DND-41 (cell line): ENCODE data around the gene GNAT1.

ENCODE experiments used
- ATAC-seq: fragments of 200-7000 bp; cut with Tn5 transposase; 3 replicates; pipeline ENCODE4 v1.9.1; 2021; ENCODE audit warnings: low read depth; ENCODE audit not compliant: insufficient read depth
- DNase-seq: peaks from one replicate; pipeline ENCODE4 v3.0.0-alpha.2; 2020
- H2AFZ ChIP-seq: 2 replicates; pipeline ENCODE4 v1.6.0; 2012; ENCODE audit warnings: low read depth, low read length
- H3K27ac ChIP-seq: 2 replicates; pipeline ENCODE4 v1.5.1; 2012; ENCODE audit warnings: low read length, inconsistent platforms
- H3K27me3 ChIP-seq: fragments of 200-600 bp; sonication (generic); 2 replicates; pipeline ENCODE4 v1.6.0; 2012; ENCODE audit warnings: low read length, mild to moderate bottlenecking, inconsistent platforms; ENCODE audit not compliant: insufficient read depth, poor library complexity
- H3K36me3 ChIP-seq: 2 replicates; pipeline ENCODE4 v1.5.1; 2012; ENCODE audit warnings: low read length, inconsistent platforms; ENCODE audit not compliant: insufficient read depth
- H3K4me1 ChIP-seq: 2 replicates; pipeline ENCODE4 v1.5.1; 2012; ENCODE audit warnings: mild to moderate bottlenecking, low read length; ENCODE audit not compliant: insufficient read depth
- H3K4me2 ChIP-seq: 2 replicates; pipeline ENCODE4 v1.6.0; 2012; ENCODE audit warnings: mild to moderate bottlenecking, moderate library complexity, low read length, inconsistent platforms; ENCODE audit not compliant: insufficient read depth
- H3K4me3 ChIP-seq, 2 experiments: fragments of 200-600 bp in 1 of 2; shearing (Covaris generic) in 1 of 2; 2 replicates each; pipeline ENCODE4 v1.5.1; 2012 to 2016; ENCODE audit warnings: inconsistent platforms in 2 of 2, low read length in 2 of 2, mild to moderate bottlenecking in 2 of 2, low read depth in 1 of 2, moderate library complexity in 1 of 2
- H3K79me2 ChIP-seq: 2 replicates; pipeline ENCODE4 v1.6.0; 2012; ENCODE audit warnings: low read length, inconsistent platforms; ENCODE audit not compliant: insufficient read depth
- H3K9ac ChIP-seq: 2 replicates; pipeline ENCODE4 v1.6.0; 2012; ENCODE audit warnings: low read depth, mild to moderate bottlenecking, inconsistent platforms, low read length, moderate library complexity
- H3K9me3 ChIP-seq: 2 replicates; pipeline ENCODE4 v1.5.1; 2012; ENCODE audit warnings: low read length, moderate library complexity, mild to moderate bottlenecking, inconsistent platforms; ENCODE audit not compliant: insufficient read depth, severe bottlenecking
- H4K20me1 ChIP-seq: 2 replicates; pipeline ENCODE4 v1.6.0; 2012; ENCODE audit warnings: low read length; ENCODE audit not compliant: insufficient read depth
- CTCF ChIP-seq: IDR thresholded peaks from 2 replicates; pipeline ENCODE4 v1.5.1; 2012; ENCODE audit warnings: borderline replicate concordance, low read length, moderate library complexity, mild to moderate bottlenecking; ENCODE audit not compliant: poor library complexity, severe bottlenecking; ENCODE audit errors: extremely low read depth
- EZH2 ChIP-seq: IDR thresholded peaks from 3 replicates; pipeline ENCODE4 v1.6.1; 2012; ENCODE audit warnings: borderline replicate concordance, low read depth, mild to moderate bottlenecking, moderate library complexity, low read length, inconsistent platforms; ENCODE audit not compliant: severe bottlenecking

Gene GNAT1

GRCh38 chr3:50156549-50157493 is 34.6 kb upstream of the GNAT1 start:
- TF ChIP-seq EZH2 (no peak), CTCF (no peak)
- Histone ChIP-seq H3K4me2 (no peak overlapping the region), H3K9ac (no peak overlapping the region), H2AFZ (no peak overlapping the region), H3K36me3 (no peaks in the 10 kb centered on the region), H4K20me1 (no peaks in the 10 kb centered on the region), H3K4me1 (no peaks in the 10 kb centered on the region), H3K27me3 (no peaks in the 10 kb centered on the region), H3K9me3 (no peaks in the 10 kb centered on the region), H3K4me3 (no peak overlapping the region), H3K27ac (no peak overlapping the region), H3K79me2 (no peaks in the 10 kb centered on the region)
- DNase-seq (no peak), ATAC-seq (no peak)

DNA sequence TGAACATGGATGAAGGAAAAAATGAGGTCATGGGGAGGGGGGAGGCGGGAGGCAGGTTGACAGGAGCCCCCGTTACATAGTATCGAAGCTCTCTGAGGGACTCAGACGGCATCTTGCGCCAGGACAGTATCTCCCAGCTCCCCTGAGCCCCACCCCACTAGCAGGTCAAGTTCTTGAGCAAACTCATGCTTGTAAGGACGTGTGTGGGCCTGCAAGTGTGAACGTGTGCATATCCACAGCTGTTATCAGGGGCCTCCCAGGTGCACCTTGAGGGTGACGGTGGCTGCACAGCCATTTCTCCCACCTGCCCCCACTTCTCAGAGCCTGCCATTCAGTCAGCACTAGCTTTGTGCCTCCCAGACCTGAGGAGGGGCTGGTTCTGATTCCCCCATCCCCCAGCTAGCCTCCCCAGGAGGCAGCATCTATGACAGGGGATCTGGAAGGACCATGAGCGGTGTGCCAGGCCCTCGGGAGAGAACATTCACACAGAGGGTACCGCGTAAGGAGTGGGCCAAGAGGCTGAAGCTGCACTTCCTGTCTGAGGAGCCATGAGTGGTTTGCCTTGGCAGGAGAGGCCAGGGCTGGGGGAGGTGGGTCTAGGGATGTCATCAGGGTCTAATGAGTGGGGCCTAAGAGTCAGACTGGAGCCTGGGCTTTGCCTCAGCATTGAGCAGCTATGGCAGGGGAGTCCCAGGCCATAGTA is 33.4 kb upstream of the GNAT1 start:
- Histone ChIP-seq H3K27ac (no peak overlapping the region), H3K9me3 (no peaks in the 10 kb centered on the region), H3K79me2 (no peaks in the 10 kb centered on the region), H3K27me3 (no peaks in the 10 kb centered on the region), H4K20me1 (no peaks in the 10 kb centered on the region), H3K4me3 (no peak overlapping the region), H2AFZ (no peak overlapping the region), H3K4me1 (no peaks in the 10 kb centered on the region), H3K4me2 (no peak overlapping the region), H3K36me3 (no peaks in the 10 kb centered on the region), H3K9ac (no peak overlapping the region)
- DNase-seq (peak; percentile 16), ATAC-seq (peak; percentile 50; the same call in 2 of the 3 replicates)
- TF ChIP-seq CTCF (no peak), EZH2 (no peak)

DNA sequence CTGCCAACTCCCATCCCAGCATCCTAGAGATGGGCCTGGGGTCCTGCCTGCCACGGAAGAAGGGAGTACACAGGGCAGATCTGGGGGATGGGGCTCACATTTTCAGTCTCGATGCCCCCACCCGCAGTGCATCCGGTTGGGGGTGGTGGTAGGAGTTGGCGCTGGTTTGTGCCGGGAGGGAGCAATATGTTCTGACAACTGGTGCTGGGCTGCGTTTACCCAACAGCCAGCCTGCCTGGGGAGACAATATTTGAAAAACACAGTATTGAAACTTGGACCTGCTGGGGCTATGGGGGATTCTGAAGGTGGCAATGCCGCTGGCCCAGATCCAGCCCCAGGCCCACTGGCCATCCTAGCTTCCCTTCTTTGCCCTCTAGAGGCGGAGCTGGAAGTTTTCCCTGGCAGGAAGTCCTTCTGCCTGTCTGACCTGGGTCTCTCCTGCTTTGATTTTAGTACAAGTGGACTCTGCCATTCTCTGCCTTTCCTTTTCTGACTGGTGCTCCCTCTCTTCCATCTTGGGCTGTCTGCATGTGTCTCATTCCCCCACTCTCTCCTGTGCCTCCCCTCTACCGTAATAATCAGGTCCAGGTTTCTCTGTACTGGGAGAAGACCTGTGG is 32.8 kb upstream of the GNAT1 start:
- no peak overlapping the region for H2AFZ ChIP-seq
- no peaks in the 10 kb centered on the region for H3K36me3 ChIP-seq
- no peaks in the 10 kb centered on the region for H3K27me3 ChIP-seq
- no peaks in the 10 kb centered on the region for H4K20me1 ChIP-seq
- H3K9me3 ChIP-seq: no peaks in the 10 kb centered on the region
- H3K79me2 ChIP-seq: no peaks in the 10 kb centered on the region
- no peak overlapping the region for H3K4me2 ChIP-seq
- ATAC-seq (no peak), DNase-seq (no peak)
- no peaks in the 10 kb centered on the region for H3K4me1 ChIP-seq
- TF ChIP-seq CTCF (no peak), EZH2 (no peak)
- H3K9ac ChIP-seq: no peak overlapping the region
- H3K27ac ChIP-seq: no peak overlapping the region
- no peak overlapping the region for H3K4me3 ChIP-seq
